ENCODE measurements around the gene MAG.

Gene MAG

GRCh38 chr19:35288331-35288730 lies 3.6 kb upstream of the MAG start:
- no peak for DNase-seq
- TF ChIP-seq CTCF (IDR thresholded peaks at IDR 0.05), result no peak
- Histone ChIP-seq H3K9me3 (no peaks in the 10 kb centered on the region), H3K36me3 (no peaks in the 10 kb centered on the region), H3K27me3 (peaks cover 0 to 31% of the 10 kb centered on the region in 2 donors), H3K4me3 (no peak overlapping the region), H3K4me1 (no peaks in the 10 kb centered on the region), H3K27ac (no peak overlapping the region)
- intact Hi-C loops (cut with DNase I; ENCODE audit: low total_unique reads), result no loop called here

- H3K27ac ChIP-seq, result no peak overlapping the region
- H3K9me3 ChIP-seq, result no peaks in the 10 kb centered on the region
- no peak overlapping the region for H3K4me3 ChIP-seq
- DNase-seq, result no peak
- TF ChIP-seq CTCF (IDR thresholded peaks at IDR 0.05), result no peak
- H3K4me1 ChIP-seq, result no peaks in the 10 kb centered on the region
- intact Hi-C loops (cut with DNase I; ENCODE audit: low total_unique reads), result no loop called here
- H3K36me3 ChIP-seq, result no peaks in the 10 kb centered on the region
- H3K27me3 ChIP-seq, result peaks cover 0 to 37% of the 10 kb centered on the region in 2 donors
These were observed 3.1 kb upstream of the MAG start for GRCh38 chr19:35288906-35289305.

DNA sequence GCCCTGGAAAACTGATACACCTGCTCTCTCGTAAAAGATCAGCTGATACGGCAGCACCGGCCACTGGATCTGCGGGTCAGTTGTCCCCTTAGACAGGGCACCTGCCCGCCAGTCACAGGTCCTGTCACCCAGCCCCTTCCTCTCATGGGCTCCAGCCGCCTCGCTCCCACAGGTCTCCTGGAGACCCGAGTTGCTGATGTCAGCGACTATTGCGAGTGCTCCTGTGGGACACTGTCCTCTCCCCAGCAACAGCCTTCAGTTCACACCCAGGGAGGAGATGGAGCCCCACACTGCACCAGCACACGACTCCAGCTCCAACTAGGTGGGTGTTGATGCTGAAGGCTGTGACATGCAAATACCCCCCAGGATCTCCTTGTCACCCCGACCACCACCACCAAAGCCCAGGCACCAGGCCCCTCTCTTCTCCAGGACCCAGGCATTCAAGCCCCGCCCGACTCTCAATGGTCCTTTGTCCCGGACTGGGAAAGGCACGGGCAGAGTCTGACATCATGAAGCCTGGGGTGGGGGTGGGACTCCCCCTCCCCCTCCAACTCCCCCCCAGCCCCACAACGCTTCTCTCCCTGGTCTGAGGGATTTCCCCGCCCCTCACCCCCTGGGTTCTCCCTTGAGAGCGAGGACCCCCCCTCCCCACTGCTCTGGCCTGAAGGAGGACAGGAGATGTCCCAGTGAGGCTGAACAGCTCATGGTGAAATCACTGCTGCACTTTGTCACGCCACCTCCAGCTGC lies 1.4 kb upstream of the MAG start:
- DNase-seq, result no peak
- TF ChIP-seq CTCF (IDR thresholded peaks at IDR 0.05), result no peak
- no peaks in the 10 kb centered on the region for H3K4me1 ChIP-seq
- peaks cover 0 to 51% of the 10 kb centered on the region in 2 donors for H3K27me3 ChIP-seq
- intact Hi-C loops (cut with DNase I; ENCODE audit: low total_unique reads), result no loop called here
- H3K36me3 ChIP-seq, result no peaks in the 10 kb centered on the region
- no peak overlapping the region for H3K27ac ChIP-seq
- no peaks in the 10 kb centered on the region for H3K9me3 ChIP-seq
- H3K4me3 ChIP-seq, result no peak overlapping the region

DNA sequence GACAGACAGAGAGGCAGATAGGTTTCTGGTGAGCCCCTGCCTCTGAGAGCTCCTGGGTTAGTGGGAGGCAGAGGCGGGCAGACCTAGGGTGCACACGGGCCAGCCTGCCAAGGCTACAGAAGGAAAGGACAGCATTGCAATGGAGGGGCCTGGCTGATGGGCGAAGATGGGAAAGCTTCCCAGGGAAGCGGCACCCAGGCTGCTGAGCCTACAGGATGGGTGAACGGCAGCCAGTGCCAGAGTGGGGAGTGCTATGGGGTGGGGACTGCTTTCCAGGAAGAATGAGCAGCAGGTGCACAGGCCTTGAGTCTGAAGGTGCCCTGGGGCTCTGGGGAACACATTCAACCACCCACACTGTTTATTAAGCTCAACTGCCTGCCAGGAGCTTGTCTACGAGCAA lies 702 bp upstream of the MAG start:
- TF ChIP-seq CTCF (IDR thresholded peaks at IDR 0.05), result no peak
- H3K27me3 ChIP-seq, result peaks cover 0 to 58% of the 10 kb centered on the region in 2 donors
- H3K9me3 ChIP-seq, result no peaks in the 10 kb centered on the region
- H3K27ac ChIP-seq, result no peak overlapping the region
- DNase-seq, result no peak
- no peak overlapping the region for H3K4me3 ChIP-seq
- no peaks in the 10 kb centered on the region for H3K36me3 ChIP-seq
- intact Hi-C loops (cut with DNase I; ENCODE audit: low total_unique reads), result no loop called here
- H3K4me1 ChIP-seq, result no peaks in the 10 kb centered on the region

DNA sequence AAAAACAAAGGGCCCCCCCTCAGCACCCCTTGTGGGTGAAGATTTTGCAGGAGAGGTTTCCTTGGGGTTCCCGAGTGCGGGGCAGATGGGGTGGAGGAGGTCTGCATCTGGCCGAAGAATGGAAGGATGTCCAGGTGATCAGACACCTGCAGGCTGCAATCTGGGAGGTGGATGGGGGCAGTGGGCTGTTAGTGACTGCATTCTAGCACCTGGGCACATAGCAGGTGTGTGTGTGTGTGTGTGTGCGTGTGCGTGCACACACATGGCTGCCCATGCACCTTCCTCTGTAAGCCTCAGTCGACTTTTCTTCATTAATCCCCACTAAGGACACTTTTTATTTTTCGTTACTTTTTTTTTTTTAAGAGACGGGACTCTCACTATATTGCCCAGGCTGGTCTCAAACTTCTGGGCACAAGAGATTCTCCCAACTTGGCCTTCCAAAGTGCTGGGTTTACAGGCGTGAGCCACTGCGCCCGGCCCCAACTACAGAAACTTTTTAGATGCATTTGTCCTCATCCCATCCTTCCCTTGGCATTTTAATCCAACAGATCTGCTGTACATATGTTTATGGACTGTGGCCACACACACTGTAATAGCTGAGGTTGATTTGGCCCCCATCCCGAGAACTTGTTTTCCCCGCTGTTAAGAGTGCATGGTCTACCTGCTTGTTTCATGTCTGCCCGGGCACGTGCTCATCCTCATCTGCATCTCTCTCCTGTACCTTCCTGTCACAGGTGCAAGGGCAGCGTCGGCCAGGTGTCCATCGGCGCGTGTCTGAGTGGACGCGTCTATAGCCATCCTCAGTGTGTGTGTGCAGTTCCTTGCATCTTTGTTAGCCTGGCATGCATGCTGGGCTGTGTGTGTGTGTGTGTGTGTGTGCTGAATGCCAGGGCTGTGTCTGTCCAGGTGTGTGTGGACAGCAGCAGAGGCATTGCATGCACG lies 731 bp downstream of the MAG start:
- peaks cover 0 to 67% of the 10 kb centered on the region in 2 donors for H3K27me3 ChIP-seq
- no peak for TF ChIP-seq CTCF (IDR thresholded peaks at IDR 0.05)
- H3K36me3 ChIP-seq, result no peaks in the 10 kb centered on the region
- no peaks in the 10 kb centered on the region for H3K4me1 ChIP-seq
- no peak for DNase-seq
- intact Hi-C loops (cut with DNase I; ENCODE audit: low total_unique reads), result no loop called here
- no peak overlapping the region for H3K4me3 ChIP-seq
- no peaks in the 10 kb centered on the region for H3K9me3 ChIP-seq
- no peak overlapping the region for H3K27ac ChIP-seq
